Measurements from ENCODE around the gene CSNK2A1. TPM values are rescaled to one million over a fixed set of nuclear protein-coding genes. Genes with fewer than 3 reads are reported as not detected.
"Not testable (repeated sequence)": the region's sequence is repeated elsewhere in the genome, so short reads cannot be mapped to it uniquely, and the experiment has no call there.

CSNK2A1 gene
- total RNA-seq, 1 donor from 2014 or later: 111 TPM

DNA sequence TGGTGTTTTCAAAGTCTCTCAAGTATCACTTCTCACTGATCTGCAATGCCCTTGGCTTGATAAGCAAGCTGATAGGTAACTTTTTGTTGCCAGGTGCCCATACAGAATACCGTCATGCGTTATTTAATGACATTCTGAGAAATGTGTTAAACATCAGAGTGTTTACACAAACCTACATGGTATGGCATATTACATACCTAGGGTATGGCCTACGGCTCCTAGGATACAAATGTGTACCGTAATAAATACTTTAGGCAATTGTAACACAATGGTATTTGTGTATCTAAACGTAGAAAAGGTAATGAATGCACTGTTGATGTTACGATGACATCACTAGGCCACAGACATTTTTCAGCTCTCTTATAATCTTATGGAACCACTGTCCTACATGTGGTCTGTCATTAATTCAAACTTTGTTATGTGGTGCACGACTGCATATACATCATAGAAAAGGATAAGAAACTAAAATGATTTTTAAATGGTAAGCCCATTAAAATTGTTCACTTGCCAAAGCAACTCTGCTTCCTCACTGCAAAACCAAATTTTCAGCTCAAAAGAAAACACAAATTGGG, 35.7 kb downstream of the CSNK2A1 start:
- no peak for DNase-seq (ENCODE audit: low spot score)
- intact Hi-C loops (cut with DNase I): no loop called here

DNA sequence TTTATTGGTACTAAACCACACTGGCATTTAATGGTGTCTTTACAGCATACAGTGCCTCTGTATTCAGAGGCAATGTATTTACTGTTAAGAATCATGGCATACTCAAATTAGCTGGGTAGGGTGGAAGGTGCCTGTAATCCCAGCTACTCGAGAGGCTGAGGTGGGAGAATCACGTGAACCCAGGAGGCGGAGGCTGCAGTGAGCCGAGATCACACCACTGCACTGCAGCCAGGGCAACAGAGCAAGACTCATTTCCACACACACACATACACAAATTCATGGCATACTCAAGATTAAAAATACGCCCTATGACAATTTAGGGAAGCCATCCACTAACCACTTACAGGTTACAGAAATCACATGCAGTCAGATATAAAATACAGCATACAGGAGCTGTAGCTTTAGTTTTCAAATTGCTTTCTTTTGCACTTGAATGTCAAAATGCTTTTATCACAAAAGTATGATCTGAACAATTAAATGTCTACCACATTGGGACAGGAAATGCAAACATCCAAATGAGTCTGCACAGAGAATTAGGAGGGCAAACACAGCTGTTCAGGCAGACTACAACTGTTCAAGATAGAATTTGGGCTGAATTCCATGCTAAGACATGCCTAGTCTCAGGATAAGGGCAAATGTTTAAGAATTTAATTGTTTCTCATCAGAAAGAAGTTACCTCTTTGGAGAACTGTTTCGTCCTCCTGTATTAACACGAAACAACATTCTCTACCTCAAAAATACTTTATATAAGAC, 36.4 kb downstream of the CSNK2A1 start:
- intact Hi-C loops (cut with DNase I): no loop called here
- DNase-seq (ENCODE audit: low spot score): no peak

DNA sequence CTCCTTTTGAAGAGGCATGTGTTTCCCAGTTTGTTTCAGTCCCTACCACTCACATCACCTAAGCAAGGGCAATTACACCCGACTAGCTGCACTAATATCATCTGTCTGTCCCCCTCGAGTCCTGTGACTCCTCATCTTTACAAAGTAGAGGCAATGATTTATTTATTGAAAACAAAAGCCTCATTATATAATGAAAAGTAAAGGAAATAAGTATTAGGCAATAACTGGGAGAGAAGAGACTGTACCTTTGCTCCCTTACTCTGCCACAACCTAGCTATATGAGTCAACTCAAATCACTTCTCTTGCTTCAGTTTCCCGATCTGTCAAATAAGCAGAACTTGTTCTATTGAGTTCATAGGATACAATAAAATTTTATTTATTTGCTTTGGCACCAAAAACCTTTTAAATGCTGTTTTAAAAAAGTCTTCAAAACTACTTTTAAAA, 38.9 kb downstream of the CSNK2A1 start:
- intact Hi-C loops (cut with DNase I): no loop called here
- no peak for DNase-seq (ENCODE audit: low spot score)

DNA sequence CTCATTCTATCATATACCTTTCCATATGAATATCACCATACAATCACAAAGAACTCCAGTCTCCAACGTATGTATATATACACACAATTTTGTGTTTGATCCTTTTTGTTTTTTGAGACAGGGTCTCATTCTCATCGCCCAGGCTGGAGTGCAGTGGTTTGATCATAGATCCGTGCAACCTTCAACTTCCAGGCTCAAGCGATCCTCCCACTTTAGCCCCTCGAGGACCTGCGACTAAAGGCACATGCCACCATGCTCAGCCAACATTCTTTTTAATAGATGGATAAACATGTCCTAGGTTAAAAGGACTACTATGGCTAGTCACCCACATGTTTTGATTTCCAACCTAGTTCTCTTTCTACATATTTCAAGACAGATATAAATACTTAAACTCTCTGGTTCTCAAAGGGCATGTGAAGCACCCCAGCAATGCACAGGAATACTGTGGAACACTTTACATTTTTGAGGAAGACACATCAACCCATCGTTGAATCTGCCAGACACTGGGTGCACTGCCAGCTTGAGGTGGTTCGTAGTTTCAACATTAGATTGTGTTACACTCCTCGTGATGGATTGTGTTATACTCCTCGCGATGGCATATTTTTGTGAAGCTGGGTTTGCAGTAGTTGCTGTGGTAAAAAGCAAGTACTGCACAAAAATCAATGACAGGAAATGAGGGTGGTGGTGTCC, 40.4 kb downstream of the CSNK2A1 start:
- DNase-seq (ENCODE audit: low spot score): no peak
- intact Hi-C loops (cut with DNase I): no loop called here

DNA sequence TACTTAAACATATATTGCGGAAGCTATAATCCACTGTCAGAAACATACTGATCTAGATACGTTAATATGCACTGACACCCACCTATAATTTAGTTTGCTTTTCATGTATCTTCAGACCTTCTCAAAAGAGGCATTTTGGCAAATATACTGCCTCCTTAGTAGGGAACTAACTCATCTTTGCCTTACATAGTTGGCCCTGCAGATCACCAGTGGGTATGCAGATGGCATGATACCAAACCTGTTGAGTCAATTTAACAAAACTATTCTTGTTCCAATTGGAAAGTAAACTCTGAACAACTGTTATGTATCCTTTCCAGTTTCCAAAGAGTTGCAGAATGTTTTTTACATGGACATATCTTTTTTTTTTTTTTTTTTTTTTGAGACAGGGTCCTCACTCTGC, 45.6 kb downstream of the CSNK2A1 start:
- intact Hi-C loops (cut with DNase I): no loop called here
- DNase-seq (ENCODE audit: low spot score): no peak

DNA sequence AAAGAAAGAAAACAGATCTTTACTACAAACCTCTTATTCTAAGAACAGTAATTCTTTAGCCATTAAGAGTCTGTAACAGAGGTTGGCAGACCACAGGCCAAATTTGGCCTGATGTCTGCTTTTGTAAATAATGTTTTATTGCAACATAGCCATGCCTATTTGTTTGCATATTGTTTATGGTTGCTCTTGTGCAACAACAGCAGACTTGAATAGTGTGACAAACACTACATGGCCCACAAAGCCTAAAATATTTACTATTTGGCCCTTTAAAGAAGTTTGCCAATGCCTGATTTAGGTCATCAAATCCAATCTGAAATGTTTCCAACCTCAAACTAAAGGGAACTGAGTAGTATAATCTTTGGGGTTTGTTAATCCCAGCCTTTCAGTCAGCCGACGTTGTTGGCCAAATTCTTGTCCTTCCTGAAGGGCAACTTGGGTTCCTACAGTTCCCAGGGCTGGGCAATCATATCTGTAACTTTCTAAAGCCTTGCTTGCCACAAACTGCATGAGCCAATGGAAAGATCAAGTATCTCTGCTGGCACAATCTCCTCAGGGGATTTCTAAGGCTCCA, 47.4 kb downstream of the CSNK2A1 start:
- intact Hi-C loops (cut with DNase I): no loop called here
- DNase-seq (ENCODE audit: low spot score): no peak

DNA sequence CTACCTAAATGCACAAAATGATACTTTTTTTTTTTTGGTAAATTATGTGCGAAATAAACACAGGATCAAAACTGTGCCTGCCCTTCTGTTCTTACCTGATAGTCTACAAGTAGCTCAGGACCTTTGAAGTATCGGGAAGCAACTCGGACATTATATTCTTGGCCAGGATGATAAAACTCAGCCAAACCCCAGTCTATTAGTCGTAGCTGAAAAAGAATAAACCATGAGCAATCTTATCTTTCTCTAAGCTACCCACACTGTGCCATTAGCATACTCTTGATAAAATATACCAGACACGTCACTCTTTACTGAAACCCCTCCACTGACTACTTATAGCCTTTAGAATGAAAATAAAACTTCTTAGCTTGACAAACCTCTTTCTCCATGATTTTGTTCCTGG, 51.4 kb downstream of the CSNK2A1 start:
- DNase-seq (ENCODE audit: low spot score): no peak

DNA sequence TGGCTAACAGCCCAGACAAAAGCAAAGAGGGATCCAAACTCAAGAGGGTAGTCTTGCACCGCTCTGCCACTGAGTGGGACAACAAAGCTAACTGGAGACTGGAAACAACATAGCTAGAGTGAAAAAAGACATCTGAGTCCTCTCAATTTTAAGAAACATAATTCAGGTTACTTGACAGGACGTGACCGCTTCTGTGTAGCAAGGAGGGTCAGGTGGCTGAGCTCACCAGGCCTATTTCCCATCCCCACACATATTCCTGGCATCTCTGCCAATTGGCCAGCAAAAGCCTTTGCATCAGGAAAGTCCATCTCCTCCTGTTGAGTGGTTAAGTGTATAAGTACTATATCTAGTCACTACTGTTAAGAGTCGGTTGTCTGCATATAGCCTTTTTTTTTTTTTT, 55.9 kb downstream of the CSNK2A1 start:
- no peak for DNase-seq (ENCODE audit: low spot score)
- intact Hi-C loops (cut with DNase I): loop anchor here (10.0 kb wide), 1 partner anchor 247 kb away; no protein-coding TSS in a partner anchor

More for the DNA sequence above, 51.4 kb downstream of the CSNK2A1 start:
- intact Hi-C loops (cut with DNase I): no loop called here

DNA sequence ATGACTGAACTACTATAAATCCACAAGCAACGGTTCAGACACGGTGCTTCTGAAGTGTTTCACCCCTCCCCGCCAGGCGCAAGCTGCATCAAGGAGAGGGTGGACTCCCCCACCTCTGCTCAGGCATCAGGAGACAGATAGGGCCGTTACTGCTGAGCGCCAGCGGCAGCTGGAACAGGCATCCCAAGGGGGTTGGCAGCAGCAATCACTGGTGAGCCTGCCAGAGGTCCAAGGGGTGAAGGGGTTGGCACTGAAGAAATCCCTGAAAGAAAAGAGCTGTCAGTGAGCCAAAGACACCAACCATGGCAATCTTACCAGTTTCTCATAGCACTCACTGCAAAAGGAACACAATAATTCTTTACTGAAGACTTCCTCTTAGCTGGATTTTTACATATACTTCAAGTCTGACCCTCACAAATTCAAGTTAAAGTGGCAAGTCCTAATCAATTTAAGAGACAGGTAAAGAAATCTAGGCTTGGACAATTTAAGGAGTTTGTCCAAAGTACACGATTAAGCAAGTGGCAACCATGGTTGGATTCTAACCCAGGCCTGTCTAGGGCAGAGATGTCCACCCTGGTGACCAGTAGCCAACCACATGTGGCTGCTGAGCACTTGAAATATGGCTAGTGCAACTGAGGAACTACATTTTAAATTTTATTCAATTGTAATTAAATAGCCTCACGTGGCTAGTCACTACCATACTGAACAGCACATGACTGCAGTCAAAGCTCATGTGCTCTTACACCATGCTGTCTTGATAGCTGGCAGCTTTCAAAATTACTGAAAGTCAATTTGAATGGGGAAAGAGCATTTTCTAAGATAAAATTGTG, 59.6 kb downstream of the CSNK2A1 start:
- intact Hi-C loops (cut with DNase I): loop anchor here (10.0 kb wide), 1 partner anchor 251 kb away; no protein-coding TSS in a partner anchor
- DNase-seq (ENCODE audit: low spot score): peak; percentile 84

DNA sequence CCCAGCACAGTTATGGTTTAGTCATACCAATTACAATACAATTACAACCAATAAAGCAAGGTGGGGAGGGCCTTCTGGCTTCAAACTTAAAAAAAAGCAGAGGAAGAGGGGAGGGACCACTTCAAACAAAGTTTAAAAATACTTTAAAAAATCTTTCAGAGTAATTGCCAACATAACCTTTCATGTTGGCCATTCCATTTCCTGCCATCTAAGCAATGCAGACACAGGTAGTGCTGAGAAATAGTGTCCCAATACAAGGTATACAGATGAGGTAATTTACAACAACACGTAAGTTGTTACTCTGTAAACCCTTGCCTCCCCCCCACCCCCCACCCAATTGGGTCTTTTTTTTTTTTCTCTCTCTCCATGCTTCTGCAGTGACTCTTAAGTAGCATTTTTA, 62.4 kb downstream of the CSNK2A1 start:
- intact Hi-C loops (cut with DNase I): loop anchor here (10.0 kb wide), 1 partner anchor 254 kb away; no protein-coding TSS in a partner anchor
- no peak for DNase-seq (ENCODE audit: low spot score)

DNA sequence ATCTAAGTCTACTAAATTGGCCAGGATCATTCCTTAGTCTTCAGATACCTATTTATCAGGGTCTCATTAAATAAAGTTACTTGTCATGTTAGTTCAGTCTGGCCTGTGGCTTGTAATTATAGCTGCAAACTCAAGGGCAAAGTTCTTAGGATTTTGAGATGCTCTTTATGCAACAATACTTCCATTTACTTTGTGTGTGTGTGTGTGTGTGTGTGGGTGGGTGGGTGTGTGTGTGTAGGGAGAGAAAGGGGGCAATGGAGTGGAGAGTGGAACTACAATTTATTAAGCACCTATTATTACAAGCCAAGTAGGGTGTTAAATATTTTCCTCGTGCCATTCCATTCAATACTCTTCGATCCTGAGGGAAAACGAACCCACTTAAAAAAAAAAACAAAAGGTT, 63.5 kb downstream of the CSNK2A1 start:
- intact Hi-C loops (cut with DNase I): loop anchor here (10.0 kb wide), 1 partner anchor 255 kb away; no protein-coding TSS in a partner anchor
- no peak for DNase-seq (ENCODE audit: low spot score)

DNA sequence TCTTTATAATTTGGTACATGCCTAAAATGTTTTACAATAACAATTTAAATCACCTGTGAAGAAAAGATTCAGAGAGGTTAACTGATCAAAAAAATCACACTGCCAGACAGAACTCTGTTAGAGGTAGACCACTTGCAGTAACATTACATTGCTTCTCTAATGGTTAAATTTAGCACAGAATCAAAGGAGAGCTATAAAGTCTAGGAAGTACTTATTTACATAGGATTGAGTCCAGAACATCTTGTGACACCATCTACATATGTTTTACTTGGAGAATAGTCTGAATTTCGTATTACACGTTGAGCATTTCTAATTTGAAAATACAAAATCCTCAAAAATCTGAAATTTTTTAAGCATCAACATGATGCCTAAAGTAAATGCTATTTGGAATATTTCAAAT, 64.1 kb downstream of the CSNK2A1 start:
- DNase-seq (ENCODE audit: low spot score): no peak
- intact Hi-C loops (cut with DNase I): loop anchor here (2.0 to 5.0 kb wide), 2 partner anchors 72 to 125 kb away; partner anchors contain the start of gene RBCK1

DNA sequence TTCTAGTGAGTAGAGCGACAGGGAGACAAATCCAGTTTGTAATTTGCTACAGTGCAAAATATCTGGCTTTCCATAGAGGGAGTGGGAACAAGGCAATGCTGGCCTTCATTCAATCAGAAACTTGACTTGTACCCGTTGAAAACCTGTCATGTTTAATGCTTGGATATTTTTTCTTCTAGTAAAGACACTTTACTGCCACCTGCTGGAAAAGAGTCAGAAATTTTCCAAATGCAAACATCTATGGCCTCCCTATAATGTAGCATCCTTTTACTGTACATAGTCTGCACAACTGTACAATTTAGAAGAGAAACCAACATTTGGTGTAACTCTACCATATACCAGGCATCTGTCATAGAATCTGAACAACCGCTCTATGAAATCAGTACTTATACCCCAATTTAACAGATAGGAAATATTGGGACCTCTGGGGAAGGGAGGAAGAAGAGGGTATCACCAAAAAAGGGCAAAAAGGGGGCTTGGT, 64.6 kb downstream of the CSNK2A1 start:
- no peak for DNase-seq (ENCODE audit: low spot score)
- intact Hi-C loops (cut with DNase I): loop anchor here (2.0 to 5.0 kb wide), 2 partner anchors 72 to 124 kb away; partner anchors contain the start of gene RBCK1

DNA sequence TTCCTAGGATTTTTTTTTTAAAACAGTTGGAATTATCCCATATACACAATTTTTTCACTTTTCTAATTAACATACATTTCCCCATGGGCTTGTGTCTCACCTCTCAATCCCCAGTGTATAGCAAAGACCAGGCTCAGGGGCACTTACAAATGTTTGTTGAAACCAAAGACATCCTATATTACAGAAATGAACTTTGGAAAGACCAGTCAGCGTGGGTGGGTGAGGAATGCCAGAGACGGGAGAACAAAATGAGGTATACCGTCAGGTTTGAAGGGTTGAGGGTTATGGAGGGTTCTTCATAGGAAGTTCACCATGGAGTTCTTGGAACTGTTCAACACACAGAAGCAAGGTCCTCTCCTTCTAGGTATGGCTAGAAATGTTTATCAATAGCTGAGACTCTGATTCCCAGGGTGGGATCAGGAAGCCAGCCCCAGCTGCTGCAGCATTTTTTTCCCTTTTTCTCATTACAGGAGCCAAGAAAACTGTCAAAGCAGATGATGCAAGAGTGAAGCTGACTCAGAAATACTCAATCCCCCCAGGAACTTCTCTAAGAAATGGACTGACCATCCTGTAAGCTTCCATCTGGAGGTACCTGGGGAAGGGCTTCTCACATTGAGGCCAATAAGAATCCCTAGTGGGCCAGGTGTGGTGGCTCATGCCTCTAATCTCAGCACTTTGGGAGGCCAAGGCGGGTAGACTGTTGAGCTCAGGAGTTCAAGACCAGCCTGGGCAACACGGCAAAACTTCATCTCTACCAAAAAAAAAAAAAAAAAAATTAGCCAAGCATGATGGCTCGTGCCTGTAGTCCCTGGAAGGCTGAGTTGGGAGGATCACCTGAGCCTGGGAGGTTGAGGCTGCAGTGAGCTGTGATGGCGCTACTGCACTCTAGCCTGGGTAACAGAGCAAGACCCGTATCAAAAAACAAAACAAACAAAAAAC, 65.3 kb downstream of the CSNK2A1 start:
- intact Hi-C loops (cut with DNase I): loop anchor here (2.0 to 5.0 kb wide), 2 partner anchors 71 to 123 kb away; partner anchors contain the start of gene RBCK1
- DNase-seq (ENCODE audit: low spot score): no peak

DNA sequence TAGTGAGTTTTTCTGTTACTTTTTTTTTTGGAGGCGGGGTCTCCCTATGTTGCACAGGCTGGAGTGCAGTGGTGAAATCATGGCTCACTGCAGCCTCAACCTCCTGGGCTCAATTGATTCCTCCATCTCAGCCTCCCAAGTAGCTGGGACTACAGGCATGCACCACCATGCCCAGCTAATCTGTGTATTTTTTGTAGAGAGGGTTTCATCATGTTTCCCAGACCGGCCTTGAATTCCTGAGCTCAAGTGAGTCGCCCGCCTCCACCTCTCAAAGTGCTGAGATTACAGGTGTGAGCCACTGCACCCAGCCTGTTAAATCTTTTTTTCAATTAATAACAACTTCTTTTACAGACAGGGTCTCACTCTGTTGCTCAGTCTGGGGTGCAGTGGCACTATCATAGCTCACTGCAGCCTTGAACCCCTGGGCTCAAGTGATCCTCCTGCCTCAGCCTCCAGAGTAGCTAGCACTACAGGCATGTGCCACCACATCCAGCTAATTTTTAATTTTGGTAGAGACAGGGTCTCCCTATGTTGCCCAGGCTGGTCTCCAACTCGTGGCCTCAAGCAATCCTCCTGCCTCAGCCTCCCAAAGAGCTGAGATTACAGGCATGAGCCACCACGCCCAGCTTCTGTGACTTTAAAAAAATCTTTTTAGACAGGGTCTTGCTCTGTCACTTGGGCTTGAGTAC, 66.9 kb downstream of the CSNK2A1 start:
- intact Hi-C loops (cut with DNase I): loop anchor here (5.0 kb wide), 1 partner anchor 69 kb away; the partner anchor contains the start of gene RBCK1

DNA sequence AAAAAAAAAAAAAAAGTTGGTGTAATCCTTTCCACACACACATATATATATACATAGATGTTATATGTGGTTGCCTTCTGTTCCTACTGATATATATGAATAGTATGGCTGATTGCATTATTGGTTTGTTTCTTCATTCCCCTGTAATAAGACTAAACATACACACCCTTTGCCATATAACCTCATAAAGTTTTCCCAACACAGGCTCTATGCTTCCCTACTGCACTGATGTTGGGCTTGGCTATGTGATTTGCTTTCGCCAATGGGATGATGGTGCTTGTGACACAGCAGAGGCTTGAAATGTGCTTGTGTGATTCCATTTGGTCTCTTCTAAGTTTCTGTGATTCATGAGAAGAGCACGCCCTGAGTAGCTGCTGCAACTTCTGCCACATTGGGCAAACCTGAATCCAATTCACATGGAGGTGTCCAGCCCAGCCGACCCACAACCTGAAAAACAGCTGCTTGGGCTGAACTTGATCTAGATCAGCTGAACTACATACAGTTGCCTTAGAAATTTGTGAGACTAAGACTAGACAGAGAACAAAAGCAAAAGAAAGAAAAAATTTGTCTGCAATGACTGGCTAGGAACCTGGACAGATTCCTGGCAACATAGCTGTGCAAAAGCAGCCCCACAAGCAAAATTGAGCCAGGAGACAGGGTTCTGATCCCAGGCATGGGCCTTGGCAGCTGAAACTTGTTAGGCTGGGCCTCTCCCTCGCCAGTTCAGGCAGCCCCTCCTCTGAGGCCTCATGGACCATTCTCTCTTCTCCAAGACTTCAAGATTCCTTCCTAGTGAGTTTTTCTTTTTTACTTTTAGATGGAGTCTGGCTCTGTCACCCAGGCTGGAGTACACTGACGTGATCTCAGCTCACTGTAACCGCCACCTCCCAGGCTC, 67.9 kb downstream of the CSNK2A1 start:
- DNase-seq (ENCODE audit: low spot score): no peak
- intact Hi-C loops (cut with DNase I): loop anchor here (5.0 kb wide), 1 partner anchor 68 kb away; the partner anchor contains the start of gene RBCK1

More for the DNA sequence above, 66.9 kb downstream of the CSNK2A1 start:
- DNase-seq (ENCODE audit: low spot score): not testable (repeated sequence)
